Measurements from ENCODE around the gene ANGPTL7. TPM values are rescaled to one million over a fixed set of nuclear protein-coding genes. Genes with fewer than 3 reads are reported as not detected.

Gene ANGPTL7
- total and polyA plus RNA-seq, 2 of the 8 experiments (the other 6 are each of a cell fraction or from before 2014, with no cell fraction given) = not detected

- no peak overlapping the region for H2BK20ac ChIP-seq (ENCODE audit: low read length)
- H2AK5ac ChIP-seq (ENCODE audit: low read depth, low read length) = no peak overlapping the region
- no peak overlapping the region for H2BK120ac ChIP-seq (replicated peaks; ENCODE audit: low read depth, low read length)
- no peak overlapping the region for H3K23ac ChIP-seq (ENCODE audit: insufficient read length)
- H3K4ac ChIP-seq (replicated peaks; ENCODE audit: insufficient read length, low read depth, low read length) = no peak overlapping the region
- H3K79me1 ChIP-seq (ENCODE audit: low read depth, low read length) = peaks cover 3% of the 10 kb centered on the region; the same call in 1 of the 2 replicates
- H3K4me1 ChIP-seq (replicated peaks in 1 of 4; ENCODE audit: control insufficient read depth in 3 of 4, insufficient read depth in 4 of 4, low read length in 3 of 4) = no peaks in the 10 kb centered on the region
- no peak overlapping the region for H4K5ac ChIP-seq (ENCODE audit: insufficient read length, low read depth, low read length)
- H3K18ac ChIP-seq (ENCODE audit: extremely low read depth, low read length) = no peak overlapping the region
- H2BK12ac ChIP-seq (ENCODE audit: low read depth, low read length) = no peak overlapping the region
- no peak overlapping the region for H4K91ac ChIP-seq (replicated peaks; ENCODE audit: insufficient read length, low read length)
- H2BK15ac ChIP-seq (ENCODE audit: low read length) = no peak overlapping the region
- DNase-seq (ENCODE audit: low read depth in 1 of 2, low spot score in 2 of 2) (no peak), FAIRE-seq (no peak)
- H3K56ac ChIP-seq (replicated peaks; ENCODE audit: insufficient read length, low read depth, low read length) = no peak overlapping the region
- POLR2A ChIA-PET (ENCODE audit: partially characterized antibody) = no interaction called here
- no peaks in the 10 kb centered on the region; the same call in 1 of the 2 replicates for H3K23me2 ChIP-seq (ENCODE audit: low read depth, low read length)
- H2BK5ac ChIP-seq (ENCODE audit: low read depth, low read length) = no peak overlapping the region
- no peak overlapping the region for H3K27ac ChIP-seq (ENCODE audit: low read depth, low read length)
- no peak for TF ChIP-seq BCL11A (IDR thresholded peaks at IDR 0.05; ENCODE audit: low read depth in 2 of 2, low read length in 2 of 2)
- TF ChIP-seq KDM4A (IDR thresholded peaks at IDR 0.05; ENCODE audit: low read depth, low read length, severe bottlenecking) = no peak
- TF ChIP-seq BRCA1 (IDR thresholded peaks at IDR 0.05; ENCODE audit: low read depth, low read length) = no peak
- TF ChIP-seq TEAD4 (IDR thresholded peaks at IDR 0.05; ENCODE audit: low read depth, low read length) = no peak
- TF ChIP-seq SP2 (IDR thresholded peaks at IDR 0.05; ENCODE audit: low read length) = no peak
- no peak for TF ChIP-seq NRF1 (IDR thresholded peaks at IDR 0.05; ENCODE audit: low read depth, low read length)
- TF ChIP-seq GABPA (IDR thresholded peaks at IDR 0.05; ENCODE audit: borderline replicate concordance, insufficient read depth, low read length) = no peak
- no peak for TF ChIP-seq SP1 (IDR thresholded peaks at IDR 0.05; ENCODE audit: low read depth, low read length)
- TF ChIP-seq SAP30 (IDR thresholded peaks at IDR 0.05; ENCODE audit: insufficient read depth, insufficient replicate concordance, low read length) = no peak
- TF ChIP-seq NANOG (IDR thresholded peaks at IDR 0.05; ENCODE audit: insufficient read depth, low read depth, low read length, poor library complexity, severe bottlenecking) = no peak
- no peak for TF ChIP-seq SIRT6 (IDR thresholded peaks at IDR 0.05; ENCODE audit: low read length)
- TF ChIP-seq POU5F1 (IDR thresholded peaks at IDR 0.05; ENCODE audit: low read depth, low read length) = no peak
- no peak overlapping the region for H3K4me2 ChIP-seq (ENCODE audit: insufficient read depth in 1 of 2, low read depth in 2 of 2, low read length in 2 of 2)
- WGBS, 2 experiments (ENCODE audit: extremely low coverage in 1 of 2, insufficient coverage in 1 of 2, insufficient read length in 1 of 2, insufficient replicate concordance in 2 of 2, low coverage in 1 of 2, low lambda C conversion rate in 2 of 2, missing lambda C conversion rate in 1 of 2) = 100% methylated on average over 2 of the region's 2 CpGs; no CpG with 5 or more reads in 1 of the 2 experiments
- CTCF ChIA-PET (ENCODE audit: partially characterized antibody) = interaction anchor here (0.9 kb wide), 1 partner anchor 9 kb away, joined by 4 read pairs; no protein-coding TSS in a partner anchor
- no peak overlapping the region for H3K14ac ChIP-seq (ENCODE audit: insufficient read length)
- H2AFZ ChIP-seq (ENCODE audit: low read length) = no peak overlapping the region
- no peak overlapping the region for H3K9ac ChIP-seq (replicated peaks in 1 of 4; ENCODE audit: extremely low read depth in 1 of 4, low read depth in 3 of 4, low read length in 3 of 4)
- H4K20me1 ChIP-seq (replicated peaks in 1 of 2; ENCODE audit: control insufficient read depth in 1 of 2, insufficient read depth in 2 of 2, low read length in 2 of 2) = peaks cover 0 to 9% of the 10 kb centered on the region in 2 experiments
- peaks cover 0 to 13% (median 5%) of the 10 kb centered on the region in 4 experiments; a peak in 5 of 8 replicates for H3K36me3 ChIP-seq (ENCODE audit: control insufficient read depth in 2 of 4, insufficient read depth in 4 of 4, low read length in 3 of 4)
- H3K79me2 ChIP-seq (ENCODE audit: control insufficient read depth in 1 of 2, insufficient read depth in 2 of 2, low read length in 2 of 2) = no peaks in the 10 kb centered on the region
- no peaks in the 10 kb centered on the region for H3K27me3 ChIP-seq (replicated peaks in 1 of 4; ENCODE audit: control insufficient read depth in 3 of 4, extremely low read depth in 1 of 4, insufficient read depth in 3 of 4, low read length in 3 of 4)
- H3K4me3 ChIP-seq (ENCODE audit: extremely low read depth in 1 of 4, insufficient read depth in 2 of 4, low read depth in 3 of 4, low read length in 4 of 4) = no peak overlapping the region
- H3K9me3 ChIP-seq (ENCODE audit: insufficient read depth in 2 of 2, low read depth in 1 of 2, low read length in 1 of 2) = no peaks in the 10 kb centered on the region
- H4K8ac ChIP-seq (ENCODE audit: extremely low read depth, insufficient read depth, low read length) = no peak overlapping the region
These were observed 1.7 kb upstream of the ANGPTL7 start for GRCh38 chr1:11187494-11187893.

All from H1 (cell line).